ENCODE measurements around the gene CPED1.
A peak's percentile ranks its signal among the peaks of the same experiment; 100 is the strongest.
"Not testable (repeated sequence)": the region's sequence is repeated elsewhere in the genome, so short reads cannot be mapped to it uniquely, and the experiment has no call there.

CPED1 gene

DNA sequence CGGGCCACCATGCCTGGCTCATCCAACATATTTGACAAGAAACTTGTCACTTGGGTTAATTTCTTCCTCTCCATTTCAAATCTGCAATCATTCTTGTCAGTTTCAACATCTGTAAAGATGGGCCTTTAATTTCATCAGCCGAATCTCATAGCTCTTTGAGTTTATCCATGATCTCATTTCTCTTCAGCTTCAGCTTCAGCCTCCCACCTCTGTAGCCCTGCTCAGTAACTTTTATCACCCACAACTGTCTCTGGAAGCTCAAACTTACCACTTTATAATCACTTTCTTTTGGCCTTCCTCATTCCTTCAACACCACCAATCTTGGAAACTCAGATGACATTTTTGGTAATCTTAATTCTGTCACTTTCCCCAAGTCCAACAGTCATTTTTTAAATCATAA lies 83.2 kb downstream of the CPED1 start:
- no peak for DNase-seq (ENCODE audit: low spot score)

DNA sequence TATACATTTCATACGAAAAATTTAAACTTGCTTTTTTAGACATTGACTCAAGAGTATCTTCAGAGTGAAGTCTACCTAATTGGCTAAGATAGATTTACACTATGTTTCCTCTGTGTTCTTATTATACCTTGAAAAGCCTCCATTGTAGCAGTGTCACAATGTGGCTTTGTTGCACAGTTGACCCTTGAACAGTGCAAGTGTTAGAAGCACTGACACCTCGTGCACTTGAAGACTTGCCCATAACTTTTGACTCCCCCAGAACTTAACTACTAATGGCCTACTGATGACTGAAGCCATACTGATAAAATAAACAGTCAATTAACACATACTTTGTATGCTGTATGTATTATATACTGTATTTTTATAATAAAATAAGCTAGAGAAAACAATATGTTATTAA lies 84.3 kb downstream of the CPED1 start:
- no peak for DNase-seq (ENCODE audit: low spot score)

DNA sequence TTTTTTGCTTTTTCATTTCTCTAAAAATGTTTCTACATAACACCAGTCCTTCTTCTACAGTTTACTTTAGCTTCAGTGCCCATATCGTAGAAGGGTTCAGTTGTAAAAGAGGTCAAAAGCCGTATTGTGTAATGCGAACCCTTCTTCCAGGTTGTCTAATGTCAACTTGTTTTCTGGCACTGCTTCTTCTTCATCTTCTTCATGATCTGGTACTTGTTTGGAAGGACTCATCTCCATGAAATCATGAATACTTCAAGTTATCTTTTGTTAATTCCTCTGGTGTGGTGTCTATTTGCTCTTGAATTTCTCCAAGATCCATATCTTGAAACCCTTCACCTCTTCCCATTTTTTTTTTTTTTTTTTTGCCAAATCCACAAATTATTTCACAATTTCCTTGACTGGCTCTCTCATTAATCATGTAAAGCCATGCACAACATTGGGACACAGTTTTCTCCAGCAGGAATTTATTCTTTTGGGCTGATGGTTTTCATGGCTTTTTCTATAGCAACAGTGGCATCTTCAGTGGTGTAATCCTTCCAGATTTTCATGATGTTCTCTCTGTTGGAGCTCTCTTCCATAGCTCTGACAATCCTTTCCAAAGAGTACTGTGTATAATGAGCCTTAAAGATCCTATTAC lies 85.1 kb downstream of the CPED1 start:
- no peak for DNase-seq (ENCODE audit: low spot score)

- not testable (repeated sequence) for DNase-seq (ENCODE audit: low spot score)
Observed at GRCh38 chr7:121075424-121075841, 86.9 kb downstream of the CPED1 start.

DNA sequence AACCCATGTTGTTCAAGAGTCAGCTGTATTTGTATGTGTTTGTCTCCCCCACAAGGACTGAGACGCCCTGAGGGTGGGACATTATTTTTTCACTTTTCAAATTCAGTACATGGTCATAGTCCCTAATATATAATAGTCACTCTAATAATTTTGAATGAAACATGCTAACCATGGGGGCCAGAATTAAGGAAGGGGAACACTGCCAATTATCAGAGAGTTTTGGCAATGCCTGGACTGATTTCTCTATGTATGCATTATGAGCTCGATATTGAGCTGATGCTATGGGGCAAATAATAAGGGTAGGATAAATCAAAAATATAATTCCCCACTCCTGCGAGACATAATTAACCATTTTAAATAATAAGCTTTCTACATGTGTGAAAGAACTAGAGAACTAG lies 87.4 kb downstream of the CPED1 start:
- no peak for DNase-seq (ENCODE audit: low spot score)

DNA sequence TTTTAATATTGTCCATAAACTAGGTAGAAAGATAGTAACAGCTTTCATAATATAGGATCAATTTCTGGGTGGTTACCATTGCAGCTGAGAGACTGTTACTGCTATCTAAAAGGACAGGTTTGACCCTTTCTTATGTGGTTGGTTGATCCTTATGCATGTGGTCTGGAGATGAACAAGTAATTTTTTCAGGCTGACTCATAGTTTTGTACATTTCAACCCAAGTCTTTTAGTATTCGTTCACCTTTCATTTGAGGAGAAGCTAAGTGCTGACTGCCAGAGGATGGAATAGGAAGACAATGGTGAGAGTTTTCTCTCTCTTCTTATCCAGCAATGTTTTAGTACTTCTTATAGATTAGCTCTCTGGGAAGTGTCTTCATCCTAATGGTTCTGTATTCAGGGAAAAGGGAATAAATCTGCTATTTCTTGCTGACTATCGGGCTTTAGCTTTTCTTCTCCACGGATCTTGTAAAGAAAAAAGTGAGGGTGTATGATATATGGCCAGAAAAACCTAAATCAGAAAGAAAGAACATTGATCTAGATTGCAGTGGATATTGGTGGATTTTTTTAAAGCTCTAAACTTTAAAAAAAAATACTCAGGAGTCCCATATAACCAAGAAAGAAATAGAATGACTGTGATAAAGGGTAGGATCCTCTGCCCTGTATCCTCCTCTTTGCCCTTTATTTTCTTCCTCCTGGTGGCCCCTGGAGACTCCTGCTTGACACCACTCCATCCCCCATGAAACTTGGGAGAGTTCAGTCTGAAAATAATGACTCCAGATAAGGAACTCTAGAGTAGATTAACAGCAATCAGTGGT lies 88.0 kb downstream of the CPED1 start:
- DNase-seq (ENCODE audit: low spot score) = peak; percentile 41

DNA sequence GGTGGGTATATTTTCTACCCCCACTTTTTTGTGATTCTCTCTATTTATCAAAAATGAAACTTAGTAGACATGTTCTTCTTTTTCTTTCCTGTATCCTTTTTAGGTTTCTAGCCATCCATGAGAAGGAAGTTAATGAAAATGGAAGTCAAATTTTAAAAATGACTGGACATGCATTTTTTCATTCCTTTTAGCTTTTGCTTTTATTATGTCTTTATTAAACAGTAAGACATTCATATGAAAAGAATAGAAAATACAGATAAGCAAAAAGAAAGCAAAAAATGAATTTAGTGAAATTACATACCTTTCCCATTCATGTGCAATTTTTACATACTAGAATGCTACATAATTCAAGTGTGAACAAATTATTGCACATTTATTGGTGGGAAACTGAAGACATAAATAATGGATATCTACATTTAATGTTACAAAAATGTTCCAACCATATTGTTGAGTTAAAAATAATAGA lies 88.7 kb downstream of the CPED1 start:
- DNase-seq (ENCODE audit: low spot score) = no peak

DNA sequence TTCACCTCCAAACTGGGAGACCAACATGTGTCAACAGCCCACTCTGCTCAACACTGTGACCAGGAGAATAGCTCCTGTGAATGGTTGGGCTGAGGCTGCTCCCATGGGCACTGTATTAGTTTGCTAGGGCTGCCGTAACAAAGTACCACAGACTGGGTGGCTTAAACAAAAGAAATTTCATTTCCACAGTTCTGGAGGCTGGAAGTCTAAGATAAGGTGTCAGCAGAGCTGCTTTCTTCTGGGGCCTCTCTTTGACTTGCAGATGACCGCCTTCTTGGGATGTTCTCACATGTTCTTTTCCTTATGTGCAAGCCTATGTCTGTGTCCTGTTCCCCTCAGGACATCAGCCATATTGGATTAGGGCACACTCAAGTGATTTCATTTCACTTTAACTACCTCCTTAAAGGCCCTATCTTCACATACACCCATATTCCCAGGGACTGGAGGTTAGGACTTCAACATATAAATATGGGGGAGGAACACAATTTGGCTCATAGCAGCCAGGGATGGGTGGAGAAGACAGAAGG lies 90.3 kb downstream of the CPED1 start:
- no peak for DNase-seq (ENCODE audit: low spot score)

- DNase-seq (ENCODE audit: low spot score) = no peak
Observed at GRCh38 chr7:121079425-121080169, 91.1 kb downstream of the CPED1 start.

GRCh38 chr7:121080257-121080912 lies 91.9 kb downstream of the CPED1 start:
- DNase-seq (ENCODE audit: low spot score) = no peak

DNA sequence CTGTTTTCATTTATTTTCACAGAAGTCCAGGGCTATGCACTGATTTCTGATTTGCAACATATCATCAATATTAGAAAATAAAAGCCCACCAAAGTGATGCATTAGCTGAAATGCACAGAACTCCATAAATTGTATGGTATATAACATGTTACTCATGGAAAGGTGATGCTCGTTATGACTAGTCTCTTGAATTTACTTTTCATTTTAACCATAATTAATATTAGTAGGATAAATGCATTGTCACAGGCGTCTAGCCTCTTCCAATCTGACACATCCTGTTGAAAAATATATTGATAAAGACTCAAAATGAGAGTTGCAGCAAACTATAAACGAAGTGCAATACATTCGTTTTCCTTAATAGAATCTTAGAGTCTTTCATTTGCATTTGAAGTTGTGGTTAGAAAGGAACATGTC lies 92.4 kb downstream of the CPED1 start:
- DNase-seq (ENCODE audit: low spot score) = no peak

DNA sequence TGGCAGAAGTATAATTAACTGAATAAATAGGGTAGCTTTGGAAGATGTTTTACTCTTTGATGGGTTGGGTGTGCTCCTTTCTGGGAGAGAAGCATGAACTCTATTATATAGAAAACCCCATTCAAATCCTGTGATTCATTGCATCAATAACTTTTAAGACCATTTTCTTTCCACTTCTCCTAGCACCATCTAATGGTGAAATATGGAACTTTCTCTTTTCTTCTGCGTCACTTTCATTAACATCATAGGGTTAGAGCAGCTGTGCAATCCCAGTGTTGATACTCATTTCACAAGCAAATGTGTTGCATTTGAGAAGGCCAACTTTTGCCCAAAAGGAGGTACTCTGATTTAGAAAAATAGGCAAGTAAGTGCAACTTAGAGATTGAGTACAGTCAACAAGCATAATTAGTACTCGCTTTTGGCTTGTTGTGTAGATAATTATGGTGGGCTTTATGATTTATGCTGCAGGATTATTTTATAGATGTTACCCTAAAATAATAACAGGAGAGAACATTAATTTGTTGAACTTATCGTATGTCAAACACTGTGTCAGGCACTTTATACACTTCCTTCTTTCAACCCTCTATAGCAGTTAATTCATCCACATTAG lies 92.9 kb downstream of the CPED1 start:
- peak; percentile 36 for DNase-seq (ENCODE audit: low spot score)

DNA sequence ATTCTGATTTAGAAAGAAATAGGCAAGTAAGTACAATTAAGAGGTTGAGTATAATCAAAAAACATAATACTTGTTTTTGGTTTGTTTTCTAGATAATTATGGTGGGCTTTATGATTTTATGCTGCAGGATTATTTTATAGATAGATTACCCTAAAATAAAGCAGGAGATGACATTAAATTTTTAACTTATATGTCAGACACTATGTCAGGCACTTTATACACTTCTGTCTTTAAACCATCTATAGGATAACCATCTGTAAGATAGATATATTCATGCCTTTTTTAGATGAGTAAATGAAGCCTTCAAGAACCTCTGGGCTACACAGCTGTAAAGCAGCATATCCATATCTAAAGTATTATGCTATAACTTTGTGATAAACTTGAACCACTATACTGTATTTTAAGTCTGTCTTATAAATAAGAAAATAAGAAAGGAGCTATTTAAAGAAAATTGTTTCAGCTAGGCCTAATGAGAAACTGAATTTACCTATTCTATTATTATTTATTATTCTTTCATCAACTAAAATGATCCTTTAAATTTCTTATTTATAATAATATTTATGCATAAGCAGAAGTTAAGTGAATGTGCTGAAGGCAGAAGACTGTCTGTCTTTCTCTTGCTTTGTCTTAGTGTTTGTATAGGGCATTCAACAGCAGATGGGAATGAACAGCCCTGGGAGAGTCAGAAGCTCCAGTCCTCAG lies 94.0 kb downstream of the CPED1 start:
- DNase-seq (ENCODE audit: low spot score) = no peak

GRCh38 chr7:121083138-121083789 lies 94.8 kb downstream of the CPED1 start:
- DNase-seq (ENCODE audit: low spot score) = peak; percentile 36

DNA sequence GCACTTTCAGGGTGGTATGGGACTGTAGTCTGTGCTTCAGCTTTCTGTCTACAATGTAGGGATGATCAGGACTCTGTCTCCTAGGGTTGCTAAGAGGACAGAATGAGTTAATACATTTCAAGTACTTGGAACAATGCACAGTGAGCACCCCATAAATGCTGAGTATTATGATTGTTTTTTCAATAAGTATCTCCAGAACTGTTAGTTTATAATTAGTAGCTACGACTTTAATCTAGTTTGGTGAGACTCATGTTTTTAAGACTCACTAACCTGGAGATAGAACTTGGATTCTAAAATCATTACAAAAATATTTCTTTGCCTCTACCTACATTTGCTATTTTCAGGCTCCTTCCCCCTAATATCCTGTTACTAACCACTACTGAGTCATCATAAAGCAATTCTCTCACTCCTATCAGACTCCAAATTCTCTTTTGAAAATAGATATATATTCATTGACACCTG lies 95.3 kb downstream of the CPED1 start:
- no peak for DNase-seq (ENCODE audit: low spot score)

DNA sequence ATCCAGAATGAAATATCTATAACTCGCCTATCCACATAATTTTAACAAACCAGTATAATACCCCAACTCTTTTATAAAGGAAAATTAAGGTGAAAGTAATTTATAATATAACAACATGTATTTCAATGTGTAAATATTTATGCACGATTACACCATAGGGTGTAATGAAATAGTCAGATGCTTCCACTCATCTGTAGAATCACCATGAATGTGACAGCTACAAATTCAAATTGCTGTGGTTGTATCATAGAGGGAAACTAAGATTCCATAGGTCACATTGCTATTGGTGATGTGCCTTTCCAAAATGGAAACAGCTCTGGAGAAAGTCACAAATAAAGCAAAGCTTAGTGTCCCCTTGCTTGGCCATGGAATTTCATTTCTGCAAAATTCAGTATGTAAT lies 95.7 kb downstream of the CPED1 start:
- no peak for DNase-seq (ENCODE audit: low spot score)

DNA sequence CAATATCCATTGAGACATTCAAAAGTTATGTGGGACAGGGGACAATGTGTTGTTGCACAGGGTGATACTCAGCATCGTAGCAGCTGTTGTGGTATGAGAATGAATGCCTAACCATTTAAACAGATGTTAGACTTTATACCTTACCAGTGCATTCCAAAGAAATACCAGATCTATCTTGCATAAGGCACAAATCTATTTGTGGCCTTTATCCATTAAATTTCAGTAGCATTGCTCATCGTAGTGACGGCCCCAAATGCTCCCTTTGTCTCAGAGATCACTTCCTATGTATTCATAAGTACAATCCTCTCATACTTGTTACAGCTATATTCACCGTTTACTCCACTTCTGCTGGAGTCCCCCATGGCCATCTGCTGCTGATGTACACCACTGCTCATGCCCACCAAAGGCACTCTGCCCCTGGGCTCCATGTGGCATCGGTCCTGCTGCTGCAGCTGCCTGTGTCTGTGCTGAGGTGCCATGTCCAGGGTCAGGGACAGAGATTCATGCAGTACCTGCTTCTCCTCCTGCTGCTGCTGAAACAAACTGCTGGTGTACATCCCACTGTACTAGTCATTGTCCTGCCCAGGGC lies 96.3 kb downstream of the CPED1 start:
- DNase-seq (ENCODE audit: low spot score) = peak; percentile 71

- peak; percentile 41 for DNase-seq (ENCODE audit: low spot score)
Observed at GRCh38 chr7:121085922-121086321, 97.4 kb downstream of the CPED1 start.

GRCh38 chr7:121088870-121089269 lies 100.4 kb downstream of the CPED1 start:
- no peak for DNase-seq (ENCODE audit: low spot score)

GRCh38 chr7:121094829-121095228 lies 106.3 kb downstream of the CPED1 start:
- no peak for DNase-seq (ENCODE audit: low spot score)

Data from GM03348 (cell line).